Stomach smooth muscle (tissue), 2 donors: ENCODE results near the gene C9orf85.
"Not testable (repeated sequence)": the region's sequence is repeated elsewhere in the genome, so short reads cannot be mapped to it uniquely, and the experiment has no call there.

ENCODE experiments used
- H3K27ac ChIP-seq: one replicate; pipeline ENCODE4 v1.7.0; 2013; ENCODE audit warnings: mild to moderate bottlenecking, low read length, inconsistent platforms
- H3K27me3 ChIP-seq, 2 donors: one replicate each; pipeline ENCODE4 v1.7.0; 2013; ENCODE audit warnings: low read length in 2 of 2; ENCODE audit not compliant: insufficient read depth in 2 of 2, control insufficient read depth in 1 of 2
- H3K36me3 ChIP-seq, 2 donors: one replicate each; pipeline ENCODE4 v1.7.0; 2013; ENCODE audit warnings: low read length in 2 of 2; ENCODE audit not compliant: control insufficient read depth in 2 of 2, insufficient read depth in 2 of 2
- H3K4me1 ChIP-seq: one replicate; pipeline ENCODE4 v1.7.0; 2013; ENCODE audit warnings: low read length; ENCODE audit not compliant: control insufficient read depth, insufficient read depth
- H3K4me3 ChIP-seq, 2 donors: one replicate each; pipeline ENCODE4 v1.7.0; 2013; ENCODE audit warnings: low read length in 2 of 2
- H3K9ac ChIP-seq, 2 donors: one replicate each; pipeline ENCODE4 v1.7.0; 2013; ENCODE audit warnings: low read length in 2 of 2, mild to moderate bottlenecking in 1 of 2
- H3K9me3 ChIP-seq, 2 donors: one replicate each; pipeline ENCODE4 v1.7.0; 2013; ENCODE audit warnings: low read length in 2 of 2; ENCODE audit not compliant: control insufficient read depth in 2 of 2
- donor health status: healthy.
- donor health status: Pancreatic carcinoma.

C9orf85 gene

GRCh38 chr9:72007726-72008125 is 96.3 kb downstream of the C9orf85 start:
- H3K9me3 ChIP-seq, H3K9ac ChIP-seq, H3K4me3 ChIP-seq, H3K27me3 ChIP-seq, H3K36me3 ChIP-seq, H3K27ac ChIP-seq, H3K4me1 ChIP-seq: not testable (repeated sequence)

- Histone ChIP-seq H3K4me3 (no peak overlapping the region), H3K36me3 (no peaks in the 10 kb centered on the region), H3K9ac (no peak overlapping the region), H3K27me3 (no peaks in the 10 kb centered on the region), H3K27ac (no peak overlapping the region), H3K9me3 (no peaks in the 10 kb centered on the region), H3K4me1 (no peaks in the 10 kb centered on the region)
Observed at GRCh38 chr9:72012646-72013045, 101.2 kb downstream of the C9orf85 start.

- no peak overlapping the region for H3K4me3 ChIP-seq
- no peaks in the 10 kb centered on the region for H3K4me1 ChIP-seq
- H3K9me3 ChIP-seq: no peaks in the 10 kb centered on the region
- H3K36me3 ChIP-seq: no peaks in the 10 kb centered on the region
- no peak overlapping the region for H3K27ac ChIP-seq
- no peak overlapping the region for H3K9ac ChIP-seq
- H3K27me3 ChIP-seq: no peaks in the 10 kb centered on the region
Observed at GRCh38 chr9:72013292-72013760, 101.9 kb downstream of the C9orf85 start.

GRCh38 chr9:72022841-72023240 is 111.4 kb downstream of the C9orf85 start:
- Histone ChIP-seq H3K9me3 (no peaks in the 10 kb centered on the region), H3K36me3 (no peaks in the 10 kb centered on the region), H3K9ac (no peak overlapping the region), H3K4me3 (no peak overlapping the region), H3K27ac (no peak overlapping the region), H3K27me3 (no peaks in the 10 kb centered on the region), H3K4me1 (peaks cover 2% of the 10 kb centered on the region)
